Heart left ventricle (tissue), 16 donors: Measurements from ENCODE around the gene DEXI. TPM values are rescaled to one million over a fixed set of nuclear protein-coding genes. Genes with fewer than 3 reads are reported as not detected.

Experiments
- ATAC-seq, 4 donors: fragments of 200-7000 bp; cut with Tn5 transposase; one replicate each; pipeline ENCODE4 v1.9.1; 2020 to 2022; ENCODE audit warnings: moderate library complexity in 4 of 4, mild to moderate bottlenecking in 3 of 4, moderate number of reproducible peaks in 1 of 4
- DNase-seq, 5 donors: peaks; one replicate each; pipeline ENCODE4 v3.0.0-alpha.2; 2020
- H3K27ac ChIP-seq, 12 donors: fragments of 200-600 bp; sonication (generic) in 4 of 12; one replicate each; pipeline versions ENCODE4 v1.5.0 to v1.8.0; 2016 to 2022; ENCODE audit warnings: mild to moderate bottlenecking in 2 of 12
- H3K27me3 ChIP-seq, 9 donors: fragments of 200-600 bp; sonication (generic) in 2 of 9; one replicate each; pipeline versions ENCODE4 v1.5.1 to v1.8.0; 2016 to 2022; ENCODE audit warnings: mild to moderate bottlenecking in 3 of 9
- H3K36me3 ChIP-seq, 9 donors: fragments of 200-600 bp; sonication (generic) in 2 of 9; one replicate each; pipeline versions ENCODE4 v1.5.0 to v1.8.0; 2018 to 2022; ENCODE audit warnings: mild to moderate bottlenecking in 2 of 9
- H3K4me1 ChIP-seq, 12 donors: fragments of 200-600 bp; sonication (generic) in 4 of 12; one replicate each; pipeline versions ENCODE4 v1.5.0 to v1.8.0; 2016 to 2022; ENCODE audit warnings: mild to moderate bottlenecking in 3 of 12
- H3K4me3 ChIP-seq, 12 donors: fragments of 200-600 bp; sonication (generic) in 4 of 12; one replicate each; pipeline versions ENCODE4 v1.5.0 to v1.8.0; 2017 to 2022; ENCODE audit warnings: mild to moderate bottlenecking in 9 of 12, moderate library complexity in 4 of 12
- H3K9me3 ChIP-seq, 12 donors: fragments of 200-600 bp; sonication (generic) in 4 of 12; one replicate each; pipeline versions ENCODE4 v1.5.0 to v1.8.0; 2016 to 2022; ENCODE audit warnings: mild to moderate bottlenecking in 1 of 12
- POLR2A ChIP-seq, 2 donors: fragments of 450-650 bp; IDR thresholded peaks; one replicate each; pipeline ENCODE4 v1.6.1; 2017; ENCODE audit warnings: antibody characterized with exemption in 2 of 2, mild to moderate bottlenecking in 2 of 2, moderate library complexity in 2 of 2
- WGBS, 4 donors: extraction: QIAGEN DNeasy Blood & Tissue Kit in 2 of 4; methylation state at CpG; one replicate each; pipeline versions ENCODE4 v1.1.5 to v1.1.7; 2013 to 2018; 5-methylcytosine and 5-hydroxymethylcytosine counted together
- intact Hi-C, 10 donors: fragments of 100-400 bp; cut with DNase I; formaldehyde crosslinking; loops; one replicate each; pipeline versions ENCODE4 v1.11.1 to v1.14.2; 2022
- polyA plus RNA-seq, 2 donors: library from polyadenylated mRNA; stranded (reverse); fragments of 200-250 nt; gene quantifications; one replicate each; pipeline ENCODE4 v1.2.3, GENCODE V29; 2013
- total RNA-seq, 9 donors: library from RNA; depleted of rRNA in 2 of 9; stranded (reverse); fragments of >200 nt in 2 of 9; fragmentation: NEBNext Ultra II Directional in 3 of 9; extraction: Animal tissue kit (Norgen Biotek cat#: 25700) in 3 of 9; gene quantifications; one replicate each; pipeline versions ENCODE4 v1.1.0 to v1.2.4, GENCODE V29; 2016 to 2023
- TF ChIP-seq, protein P1 (sequence below), 12 donors: fragments of 200-600 bp; sonication (generic) in 4 of 12; IDR thresholded peaks; one replicate each; pipeline versions ENCODE4 v1.5.0 to v1.8.0; 2018 to 2022; ENCODE audit warnings: antibody characterized with exemption in 12 of 12, mild to moderate bottlenecking in 5 of 12
- donor health status: ischemic (EF 13 %, LVEDD 7.1; RV severe dilation, severe dysfunction).
- donor health status: healthy with polysubstance abuse.
- donor health status: DM: no; HTN: yes; CAD: no.
- donor health status: DM: no; HTN: no; CAD: no.
- donor health status: ischemic (EF 25% LVEDD 6.9; RV normal size, moderate dysfunction).
- donor health status: ischemic (EF 25% LVEDD 5.7; RV mildly dilated, moderate dysfunction).
- donor health status: healthy.
- donor health status: DM: yes; HTN: yes; CAD: no.
- donor health status: ischemic (EF 35%, LVEDD 5.7; RV mildly dilated, moderate dysfunction).
- donor health status: nonischemic (EF 11% LVEDD 7.7; RV severe dilation, severe dysfunction).
- donor health status: DM: yes; HTN: yes; CAD: no.
- donor health status: PGD.
- donor health status: ischemic (EF 29% LVEDD 5.4; RV normal size, mild dysfunction).
- donor health status: nonischemic (EF 23%, LVEDD 6.1; RV moderate dilation, normal function).

The DEXI gene
- total and polyA plus RNA-seq, 11 donors: 57.2 to 141 (median 90.8) TPM

DNA sequence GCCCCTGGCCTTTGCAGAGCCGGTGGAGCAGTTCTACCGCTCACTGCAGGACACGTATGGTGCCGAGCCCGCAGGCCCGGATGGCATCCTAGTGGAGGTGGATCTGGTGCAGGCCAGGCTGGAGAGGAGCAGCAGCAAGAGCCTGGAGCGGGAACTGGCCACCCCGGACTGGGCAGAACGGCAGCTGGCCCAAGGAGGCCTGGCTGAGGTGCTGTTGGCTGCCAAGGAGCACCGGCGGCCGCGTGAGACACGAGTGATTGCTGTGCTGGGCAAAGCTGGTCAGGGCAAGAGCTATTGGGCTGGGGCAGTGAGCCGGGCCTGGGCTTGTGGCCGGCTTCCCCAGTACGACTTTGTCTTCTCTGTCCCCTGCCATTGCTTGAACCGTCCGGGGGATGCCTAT is 35.8 kb downstream of the DEXI start:
- Histone ChIP-seq H3K36me3 (peaks cover 0 to 99% (median 13%) of the 10 kb centered on the region in 9 donors), H3K27ac (no peak overlapping the region), H3K9me3 (peaks cover 0 to 10% (median 0%) of the 10 kb centered on the region in 12 donors), H3K4me1 (peaks cover 0 to 8% (median 0%) of the 10 kb centered on the region in 12 donors), H3K4me3 (no peak overlapping the region), H3K27me3 (no peaks in the 10 kb centered on the region)
- 92 to 94% (median 93%) methylated on average over 16 to 19 of the region's 19 CpGs for WGBS, 4 donors
- DNase-seq (no peak), ATAC-seq (peak in 1 of 4 donors; percentile 4)
- intact Hi-C loops: no loop called here
- TF ChIP-seq, protein P1, sequence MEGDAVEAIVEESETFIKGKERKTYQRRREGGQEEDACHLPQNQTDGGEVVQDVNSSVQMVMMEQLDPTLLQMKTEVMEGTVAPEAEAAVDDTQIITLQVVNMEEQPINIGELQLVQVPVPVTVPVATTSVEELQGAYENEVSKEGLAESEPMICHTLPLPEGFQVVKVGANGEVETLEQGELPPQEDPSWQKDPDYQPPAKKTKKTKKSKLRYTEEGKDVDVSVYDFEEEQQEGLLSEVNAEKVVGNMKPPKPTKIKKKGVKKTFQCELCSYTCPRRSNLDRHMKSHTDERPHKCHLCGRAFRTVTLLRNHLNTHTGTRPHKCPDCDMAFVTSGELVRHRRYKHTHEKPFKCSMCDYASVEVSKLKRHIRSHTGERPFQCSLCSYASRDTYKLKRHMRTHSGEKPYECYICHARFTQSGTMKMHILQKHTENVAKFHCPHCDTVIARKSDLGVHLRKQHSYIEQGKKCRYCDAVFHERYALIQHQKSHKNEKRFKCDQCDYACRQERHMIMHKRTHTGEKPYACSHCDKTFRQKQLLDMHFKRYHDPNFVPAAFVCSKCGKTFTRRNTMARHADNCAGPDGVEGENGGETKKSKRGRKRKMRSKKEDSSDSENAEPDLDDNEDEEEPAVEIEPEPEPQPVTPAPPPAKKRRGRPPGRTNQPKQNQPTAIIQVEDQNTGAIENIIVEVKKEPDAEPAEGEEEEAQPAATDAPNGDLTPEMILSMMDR (IDR thresholded peaks at IDR 0.05): no peak
- TF ChIP-seq POLR2A (IDR thresholded peaks at IDR 0.05): no peak

DNA sequence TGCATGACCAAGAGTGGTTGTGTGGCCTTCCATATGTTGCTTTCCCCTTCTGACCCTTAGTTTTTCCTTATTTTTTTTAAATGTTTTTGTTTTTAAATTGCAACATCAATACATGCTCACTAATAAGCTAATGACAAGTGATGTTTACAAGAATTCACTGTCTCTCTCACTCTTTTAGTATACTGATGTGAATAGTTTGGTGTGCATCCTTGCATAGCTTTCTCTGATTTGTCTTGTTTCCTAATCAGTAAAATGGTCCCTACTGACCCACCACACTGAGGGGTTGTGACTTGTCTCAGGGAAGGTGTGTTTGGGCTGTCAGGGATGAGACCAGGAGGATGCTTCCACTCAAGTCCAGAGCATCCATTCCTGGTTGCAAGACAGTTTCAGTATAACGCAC is 39.3 kb downstream of the DEXI start:
- peaks cover 0 to 100% (median 16%) of the 10 kb centered on the region in 9 donors for H3K36me3 ChIP-seq
- intact Hi-C loops: loop anchor here in 1 of 10 donors (5.0 kb wide), 1 partner anchor 136 kb away; no protein-coding TSS in a partner anchor

DNA sequence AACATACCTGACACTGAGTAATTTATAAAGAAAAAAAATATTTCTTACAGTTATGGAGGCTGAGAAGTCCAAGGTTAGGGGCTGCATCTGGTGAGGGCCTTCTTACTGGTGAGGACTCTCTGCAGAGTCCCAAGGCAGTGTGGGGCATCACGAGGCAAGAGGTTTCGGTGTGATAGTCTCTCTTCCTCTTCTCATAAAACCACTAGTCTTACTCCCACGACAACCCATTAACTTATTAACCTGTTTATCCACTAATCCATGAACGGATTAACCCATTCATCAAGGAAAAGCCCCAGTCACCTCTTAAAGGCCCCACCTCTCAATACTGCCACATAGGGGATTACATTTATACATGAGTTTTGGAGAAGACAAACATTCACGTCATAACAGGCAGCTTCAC is 45.1 kb downstream of the DEXI start:
- Histone ChIP-seq H3K36me3 (peaks cover 0 to 84% (median 11%) of the 10 kb centered on the region in 9 donors), H3K9me3 (no peaks in the 10 kb centered on the region), H3K27ac (peak overlapping the region in 1 of 12 donors; percentile 73), H3K4me1 (peaks cover 0 to 56% (median 0%) of the 10 kb centered on the region in 12 donors), H3K27me3 (no peaks in the 10 kb centered on the region), H3K4me3 (no peak overlapping the region)
- intact Hi-C loops: no loop called here
- 69 to 82% (median 78%) methylated on average over 5 of the region's 5 CpGs for WGBS, 4 donors
- no peak for DNase-seq
- peak in 1 of 4 donors; percentile 15 for ATAC-seq
- TF ChIP-seq, protein P1 (IDR thresholded peaks at IDR 0.05): no peak
- no peak for TF ChIP-seq POLR2A (IDR thresholded peaks at IDR 0.05)

More for the DNA sequence above, 39.3 kb downstream of the DEXI start:
- H3K4me3 ChIP-seq: no peak overlapping the region
- no peak for ATAC-seq
- TF ChIP-seq, protein P1 (IDR thresholded peaks at IDR 0.05): no peak
- TF ChIP-seq POLR2A (IDR thresholded peaks at IDR 0.05): no peak
- no peaks in the 10 kb centered on the region for H3K27me3 ChIP-seq
- no peak for DNase-seq
- H3K9me3 ChIP-seq: peaks cover 0 to 10% (median 0%) of the 10 kb centered on the region in 12 donors
- no peak overlapping the region for H3K27ac ChIP-seq
- 92 to 100% (median 93%) methylated on average over 1 of the region's 1 CpG for WGBS, 4 donors
- peaks cover 0 to 8% (median 0%) of the 10 kb centered on the region in 12 donors for H3K4me1 ChIP-seq

DNA sequence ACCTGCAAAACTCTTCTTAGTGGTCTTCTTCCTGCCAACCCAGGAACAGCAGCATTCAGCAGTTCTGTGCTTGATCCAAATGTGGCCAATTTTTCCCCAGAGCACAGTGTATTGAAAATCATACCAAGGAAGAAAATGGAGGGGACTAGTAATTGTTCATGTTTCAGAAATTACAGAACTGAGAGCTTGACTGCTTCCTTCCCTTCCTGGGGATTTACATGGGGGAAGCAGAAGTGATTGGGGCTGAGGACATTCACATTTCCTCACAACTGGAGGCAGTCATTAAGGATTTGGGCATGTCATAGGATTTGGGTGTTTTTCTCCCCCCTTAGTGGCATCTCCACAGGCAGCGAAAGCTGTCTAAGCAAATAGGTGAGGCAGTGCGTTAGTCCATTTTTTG is 45.5 kb downstream of the DEXI start:
- Histone ChIP-seq H3K27me3 (no peaks in the 10 kb centered on the region), H3K4me3 (no peak overlapping the region), H3K9me3 (no peaks in the 10 kb centered on the region), H3K4me1 (peaks cover 0 to 60% (median 0%) of the 10 kb centered on the region in 12 donors), H3K27ac (peak overlapping the region in 2 of 12 donors; percentile 13 to 73), H3K36me3 (peaks cover 0 to 80% (median 10%) of the 10 kb centered on the region in 9 donors)
- DNase-seq: no peak
- ATAC-seq: peak in 3 of 4 donors; percentile 21 to 63 (median 36)
- 87 to 97% (median 94%) methylated on average over 2 of the region's 2 CpGs for WGBS, 4 donors
- no peak for TF ChIP-seq POLR2A (IDR thresholded peaks at IDR 0.05)
- TF ChIP-seq, protein P1 (IDR thresholded peaks at IDR 0.05): no peak
- intact Hi-C loops: no loop called here
